ENCODE measurements around the gene GARRE1. TPM values are rescaled to one million over a fixed set of nuclear protein-coding genes. Genes with fewer than 3 reads are reported as not detected.

The GARRE1 gene
- total and polyA plus RNA-seq, 2 donors (not counting 3 experiments of a cell fraction or from before 2014, with no cell fraction given), result 39.2 to 46.8 TPM

DNA sequence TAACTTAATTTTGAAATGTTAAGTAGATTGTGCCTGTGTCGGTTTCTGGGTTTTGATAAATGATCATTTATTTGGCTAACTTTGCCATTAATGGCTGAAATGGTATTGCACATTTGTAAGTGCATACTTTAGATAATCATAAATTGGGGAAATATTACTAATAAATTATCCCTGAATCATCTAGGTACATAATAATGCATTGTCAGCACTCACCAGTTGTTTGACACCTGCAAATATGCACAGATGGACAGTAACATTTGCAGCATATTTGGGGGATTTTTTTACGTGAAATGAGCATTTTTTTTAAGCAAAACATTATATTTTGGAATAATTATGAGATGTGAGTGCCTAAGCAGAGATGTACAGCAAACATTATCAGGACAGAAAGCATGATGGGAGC, 41.1 kb upstream of the GARRE1 start:
- POLR2A ChIA-PET, result no interaction called here

DNA sequence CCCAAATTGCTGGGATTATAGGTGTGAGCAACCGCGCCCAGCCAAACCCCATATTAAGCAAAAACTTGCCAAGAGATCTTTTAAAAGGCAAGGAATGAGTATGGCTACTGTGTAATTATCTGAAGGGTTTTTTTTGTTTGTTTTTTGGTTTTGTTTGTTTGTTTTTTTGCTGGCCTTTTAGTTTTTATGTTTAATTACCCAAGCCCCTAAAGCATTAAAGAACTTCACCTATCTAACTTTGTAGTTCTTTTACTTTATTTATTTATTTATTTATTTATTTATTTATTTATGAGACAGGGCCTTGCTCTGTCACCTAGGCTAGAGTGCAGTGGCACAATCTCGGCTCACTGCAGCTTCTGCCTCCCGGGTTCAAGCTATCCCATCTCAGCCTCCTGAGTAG, 40.3 kb upstream of the GARRE1 start:
- H3K79me2 ChIP-seq (ENCODE audit: control insufficient read depth, insufficient read depth, low read length), result peaks cover 16% of the 10 kb centered on the region
- H3K9me3 ChIP-seq (replicated peaks; ENCODE audit: control insufficient read depth, insufficient read depth, low read length), result no peaks in the 10 kb centered on the region
- dilution Hi-C loops (cut with MboI; ENCODE audit: extremely low pct_ligation_motif_present, low sequenced_read_pairs), result no loop called here
- POLR2A ChIA-PET, result no interaction called here
- no peaks in the 10 kb centered on the region for H3K9me1 ChIP-seq (replicated peaks; ENCODE audit: control insufficient read depth, extremely low read depth, insufficient read depth, low read length)
- FAIRE-seq, result no peak
- H3K4me3 ChIP-seq (replicated peaks in 1 of 3; ENCODE audit: insufficient read depth in 1 of 3, low read depth in 1 of 3, low read length in 3 of 3), result no peak overlapping the region
- DNase-seq (ENCODE audit: low read depth, low spot score), result no peak
- intact Hi-C loops (cut with micrococcal nuclease), result loop anchor here (10.0 kb wide), 1 partner anchor 221 kb away; no protein-coding TSS in a partner anchor
- H3K9ac ChIP-seq (replicated peaks; ENCODE audit: extremely low read depth, insufficient read depth, low read length), result no peak overlapping the region
- no TSS peak for BruUV-seq (replicated peaks)
- H4K20me1 ChIP-seq (replicated peaks; ENCODE audit: control insufficient read depth, extremely low read depth, insufficient read depth, low read length), result no peaks in the 10 kb centered on the region
- CTCF ChIA-PET, result no interaction called here
- no peak overlapping the region for H2AFZ ChIP-seq (ENCODE audit: low read depth, low read length)
- TF ChIP-seq JUN (IDR thresholded peaks at IDR 0.05; ENCODE audit: borderline replicate concordance, insufficient read depth, insufficient read length, low read depth) (no peak), GATA2 (IDR thresholded peaks at IDR 0.05; ENCODE audit: insufficient read depth, insufficient read length, low read depth, low read length) (no peak), POLR2A (IDR thresholded peaks at IDR 0.05; ENCODE audit: low read depth, low read length) (no peak), EZH2 (IDR thresholded peaks at IDR 0.05; ENCODE audit: borderline replicate concordance, low read depth, low read length, severe bottlenecking) (no peak), POLR2AphosphoS5 (IDR thresholded peaks at IDR 0.05; ENCODE audit: insufficient read depth, low read depth, low read length) (no peak), FOS (IDR thresholded peaks at IDR 0.05; ENCODE audit: borderline replicate concordance, insufficient read depth, low read length) (no peak), MYC (IDR thresholded peaks at IDR 0.05; ENCODE audit: low read depth, low read length) (no peak)
- TF ChIP-seq, protein P1, sequence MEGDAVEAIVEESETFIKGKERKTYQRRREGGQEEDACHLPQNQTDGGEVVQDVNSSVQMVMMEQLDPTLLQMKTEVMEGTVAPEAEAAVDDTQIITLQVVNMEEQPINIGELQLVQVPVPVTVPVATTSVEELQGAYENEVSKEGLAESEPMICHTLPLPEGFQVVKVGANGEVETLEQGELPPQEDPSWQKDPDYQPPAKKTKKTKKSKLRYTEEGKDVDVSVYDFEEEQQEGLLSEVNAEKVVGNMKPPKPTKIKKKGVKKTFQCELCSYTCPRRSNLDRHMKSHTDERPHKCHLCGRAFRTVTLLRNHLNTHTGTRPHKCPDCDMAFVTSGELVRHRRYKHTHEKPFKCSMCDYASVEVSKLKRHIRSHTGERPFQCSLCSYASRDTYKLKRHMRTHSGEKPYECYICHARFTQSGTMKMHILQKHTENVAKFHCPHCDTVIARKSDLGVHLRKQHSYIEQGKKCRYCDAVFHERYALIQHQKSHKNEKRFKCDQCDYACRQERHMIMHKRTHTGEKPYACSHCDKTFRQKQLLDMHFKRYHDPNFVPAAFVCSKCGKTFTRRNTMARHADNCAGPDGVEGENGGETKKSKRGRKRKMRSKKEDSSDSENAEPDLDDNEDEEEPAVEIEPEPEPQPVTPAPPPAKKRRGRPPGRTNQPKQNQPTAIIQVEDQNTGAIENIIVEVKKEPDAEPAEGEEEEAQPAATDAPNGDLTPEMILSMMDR (IDR thresholded peaks at IDR 0.05; ENCODE audit: extremely low read depth in 1 of 2, insufficient read depth in 1 of 2, low read depth in 1 of 2, low read length in 2 of 2), result no peak
- TF ChIP-seq, protein P2, sequence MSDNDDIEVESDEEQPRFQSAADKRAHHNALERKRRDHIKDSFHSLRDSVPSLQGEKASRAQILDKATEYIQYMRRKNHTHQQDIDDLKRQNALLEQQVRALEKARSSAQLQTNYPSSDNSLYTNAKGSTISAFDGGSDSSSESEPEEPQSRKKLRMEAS (IDR thresholded peaks at IDR 0.05; ENCODE audit: insufficient read depth, insufficient read length), result no peak
- H3K27ac ChIP-seq (ENCODE audit: insufficient read depth, low read depth, low read length), result no peak overlapping the region
- H3K36me3 ChIP-seq (ENCODE audit: control insufficient read depth in 2 of 2, extremely low read depth in 1 of 2, insufficient read depth in 2 of 2, low read length in 2 of 2), result peaks cover 7 to 10% of the 10 kb centered on the region in 2 experiments
- no peaks in the 10 kb centered on the region for H3K27me3 ChIP-seq (ENCODE audit: control insufficient read depth in 2 of 2, insufficient read depth in 2 of 2, low read length in 2 of 2)
- H3K4me2 ChIP-seq (ENCODE audit: insufficient read depth, low read length), result no peak overlapping the region
- peaks cover 11% of the 10 kb centered on the region for H3K4me1 ChIP-seq (ENCODE audit: control insufficient read depth, extremely low read depth, insufficient read depth, low read length)

More for the DNA sequence above, 41.1 kb upstream of the GARRE1 start:
- H3K4me1 ChIP-seq (ENCODE audit: control insufficient read depth, extremely low read depth, insufficient read depth, low read length), result peaks cover 5% of the 10 kb centered on the region
- H3K27me3 ChIP-seq (ENCODE audit: control insufficient read depth in 2 of 2, insufficient read depth in 2 of 2, low read length in 2 of 2), result no peaks in the 10 kb centered on the region
- H4K20me1 ChIP-seq (replicated peaks; ENCODE audit: control insufficient read depth, extremely low read depth, insufficient read depth, low read length), result peaks cover 2% of the 10 kb centered on the region
- no peaks in the 10 kb centered on the region for H3K9me1 ChIP-seq (replicated peaks; ENCODE audit: control insufficient read depth, extremely low read depth, insufficient read depth, low read length)
- peaks cover 15% of the 10 kb centered on the region for H3K79me2 ChIP-seq (ENCODE audit: control insufficient read depth, insufficient read depth, low read length)
- DNase-seq (ENCODE audit: low read depth, low spot score) (no peak), FAIRE-seq (no peak)
- no peaks in the 10 kb centered on the region for H3K9me3 ChIP-seq (replicated peaks; ENCODE audit: control insufficient read depth, insufficient read depth, low read length)
- H3K27ac ChIP-seq (ENCODE audit: insufficient read depth, low read depth, low read length), result no peak overlapping the region
- CTCF ChIA-PET, result no interaction called here
- H3K36me3 ChIP-seq (ENCODE audit: control insufficient read depth in 2 of 2, extremely low read depth in 1 of 2, insufficient read depth in 2 of 2, low read length in 2 of 2), result peaks cover 9 to 10% of the 10 kb centered on the region in 2 experiments
- TF ChIP-seq, protein P2 (IDR thresholded peaks at IDR 0.05; ENCODE audit: insufficient read depth, insufficient read length), result no peak
- BruUV-seq (replicated peaks), result no TSS peak
- dilution Hi-C loops (cut with MboI; ENCODE audit: extremely low pct_ligation_motif_present, low sequenced_read_pairs) (no loop called here), intact Hi-C loops (cut with micrococcal nuclease) (loop anchor here (10.0 kb wide), 1 partner anchor 222 kb away; no protein-coding TSS in a partner anchor)
- H3K9ac ChIP-seq (replicated peaks; ENCODE audit: extremely low read depth, insufficient read depth, low read length), result no peak overlapping the region
- no peak overlapping the region for H2AFZ ChIP-seq (ENCODE audit: low read depth, low read length)
- no peak overlapping the region for H3K4me3 ChIP-seq (replicated peaks in 1 of 3; ENCODE audit: insufficient read depth in 1 of 3, low read depth in 1 of 3, low read length in 3 of 3)
- H3K4me2 ChIP-seq (ENCODE audit: insufficient read depth, low read length), result no peak overlapping the region
